ENCODE results near the gene PDIA3. TPM values are rescaled to one million over a fixed set of nuclear protein-coding genes. Genes with fewer than 3 reads are reported as not detected.

PDIA3 gene
- total and polyA plus RNA-seq, 2 of the 13 experiments (the other 11 are each of a cell fraction or from before 2014, with no cell fraction given): 238 to 433 TPM

- peaks cover 5% of the 10 kb centered on the region for H3K4me1 ChIP-seq (ENCODE audit: insufficient read depth, low read length)
- CTCF ChIA-PET (ENCODE audit: low intra/inter-chr PET ratio, low total read pairs): no interaction called here
- no TSS peak for BruUV-seq (replicated peaks)
- H4K20me1 ChIP-seq (ENCODE audit: insufficient read depth, low read length): no peaks in the 10 kb centered on the region
- H3K9ac ChIP-seq (ENCODE audit: insufficient read depth, low read depth, low read length): no peak overlapping the region
- POLR2A ChIA-PET: interaction anchor here (1.7 kb wide), 1 partner anchor 23 kb away, joined by 4 read pairs; the partner anchor contains the start of gene PDIA3
- H3K79me2 ChIP-seq (ENCODE audit: insufficient read depth, low read length): no peaks in the 10 kb centered on the region
- H3K27ac ChIP-seq (ENCODE audit: extremely low read length, insufficient read depth, low read length): no peak overlapping the region
- in situ Hi-C loops (cut with HindIII; ENCODE audit: extremely low pct_ligation_motif_present, low pct_unique_long_range_greater_than_20kb): no loop called here
- H2AFZ ChIP-seq (ENCODE audit: low read length): no peak overlapping the region
- WGBS (ENCODE audit: low lambda C conversion rate): 58% methylated on average over 4 of the region's 4 CpGs
- no peaks in the 10 kb centered on the region for H3K27me3 ChIP-seq (ENCODE audit: control insufficient read depth in 1 of 2, insufficient read depth in 2 of 2, low read length in 2 of 2)
- ATAC-seq (no peak), FAIRE-seq (no peak), DNase-seq (ENCODE audit: low spot score) (no peak)
- no peak overlapping the region for H3K4me3 ChIP-seq (replicated peaks in 1 of 3; ENCODE audit: insufficient read depth in 1 of 3, low read depth in 2 of 3, low read length in 3 of 3)
- no peak overlapping the region for H3K4me2 ChIP-seq (ENCODE audit: low read depth, low read length)
- no peaks in the 10 kb centered on the region for H3K36me3 ChIP-seq (replicated peaks in 1 of 2; ENCODE audit: control insufficient read depth in 1 of 2, insufficient read depth in 2 of 2, low read length in 2 of 2)
- no peaks in the 10 kb centered on the region for H3K9me3 ChIP-seq (ENCODE audit: low read length)
- intact Hi-C loops (cut with micrococcal nuclease; ENCODE audit: unreplicated experiment): no loop called here
- no peak for TF ChIP-seq ZNF558 (CRISPR knock-in tag; IDR thresholded peaks at IDR 0.05; ENCODE audit: borderline replicate concordance)
- no peak for TF ChIP-seq PHF5A (CRISPR knock-in tag; IDR thresholded peaks at IDR 0.05; ENCODE audit: low read depth, unreplicated experiment)
- no peak for TF ChIP-seq ZNF543 (CRISPR knock-in tag; IDR thresholded peaks at IDR 0.05)
- no peak for TF ChIP-seq ATF2 (CRISPR knock-in tag; IDR thresholded peaks at IDR 0.05)
- TF ChIP-seq ZNF577 (CRISPR knock-in tag; IDR thresholded peaks at IDR 0.05; ENCODE audit: borderline replicate concordance, low read depth): no peak
- TF ChIP-seq, protein P1, sequence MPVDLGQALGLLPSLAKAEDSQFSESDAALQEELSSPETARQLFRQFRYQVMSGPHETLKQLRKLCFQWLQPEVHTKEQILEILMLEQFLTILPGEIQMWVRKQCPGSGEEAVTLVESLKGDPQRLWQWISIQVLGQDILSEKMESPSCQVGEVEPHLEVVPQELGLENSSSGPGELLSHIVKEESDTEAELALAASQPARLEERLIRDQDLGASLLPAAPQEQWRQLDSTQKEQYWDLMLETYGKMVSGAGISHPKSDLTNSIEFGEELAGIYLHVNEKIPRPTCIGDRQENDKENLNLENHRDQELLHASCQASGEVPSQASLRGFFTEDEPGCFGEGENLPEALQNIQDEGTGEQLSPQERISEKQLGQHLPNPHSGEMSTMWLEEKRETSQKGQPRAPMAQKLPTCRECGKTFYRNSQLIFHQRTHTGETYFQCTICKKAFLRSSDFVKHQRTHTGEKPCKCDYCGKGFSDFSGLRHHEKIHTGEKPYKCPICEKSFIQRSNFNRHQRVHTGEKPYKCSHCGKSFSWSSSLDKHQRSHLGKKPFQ (CRISPR knock-in tag; IDR thresholded peaks at IDR 0.05; ENCODE audit: insufficient replicate concordance): no peak
- no peak for TF ChIP-seq ZBTB1 (CRISPR knock-in tag; IDR thresholded peaks at IDR 0.05; ENCODE audit: borderline replicate concordance)
- TF ChIP-seq THAP9 (CRISPR knock-in tag; IDR thresholded peaks at IDR 0.05; ENCODE audit: borderline replicate concordance): no peak
- no peak for TF ChIP-seq DNMT3B (CRISPR knock-in tag; conservative IDR thresholded peaks at IDR 0.05)
- no peak for TF ChIP-seq NR3C1 (CRISPR knock-in tag; IDR thresholded peaks at IDR 0.05)
- TF ChIP-seq ATF5 (CRISPR knock-in tag; IDR thresholded peaks at IDR 0.05; ENCODE audit: low read depth): no peak
- no peak for TF ChIP-seq SOX6 (IDR thresholded peaks at IDR 0.05)
- TF ChIP-seq SOX6 (CRISPR knock-in tag; IDR thresholded peaks at IDR 0.05): no peak
- TF ChIP-seq ZNF451 (CRISPR knock-in tag; IDR thresholded peaks at IDR 0.05): no peak
- no peak for TF ChIP-seq CCAR2 (optimal IDR thresholded peaks at IDR 0.05; ENCODE audit: low read depth, low read length)
- no peak for TF ChIP-seq HNRNPLL (IDR thresholded peaks at IDR 0.05; ENCODE audit: low read depth, low read length, poor library complexity, severe bottlenecking)
- no peak for TF ChIP-seq PPARG (CRISPR knock-in tag; conservative IDR thresholded peaks at IDR 0.05)
- no peak for TF ChIP-seq TP53 (CRISPR knock-in tag; conservative IDR thresholded peaks at IDR 0.05)
Measured at GRCh38 chr15:43723151-43723550, 23.1 kb upstream of the PDIA3 start.

All from HepG2 (cell line).